HG03066 (cell line): ENCODE measurements around the gene COG4.
A peak's percentile ranks its signal among the peaks of the same experiment; 100 is the strongest.
"Not testable (repeated sequence)": the region's sequence is repeated elsewhere in the genome, so short reads cannot be mapped to it uniquely, and the experiment has no call there.

Experiments
- ATAC-seq: cut with Tn5 transposase; IDR thresholded peaks from one replicate; pipeline ENCODE4 v1.9.1; 2021; ENCODE audit warnings: low read depth; ENCODE audit not compliant: unreplicated experiment

COG4 gene

DNA sequence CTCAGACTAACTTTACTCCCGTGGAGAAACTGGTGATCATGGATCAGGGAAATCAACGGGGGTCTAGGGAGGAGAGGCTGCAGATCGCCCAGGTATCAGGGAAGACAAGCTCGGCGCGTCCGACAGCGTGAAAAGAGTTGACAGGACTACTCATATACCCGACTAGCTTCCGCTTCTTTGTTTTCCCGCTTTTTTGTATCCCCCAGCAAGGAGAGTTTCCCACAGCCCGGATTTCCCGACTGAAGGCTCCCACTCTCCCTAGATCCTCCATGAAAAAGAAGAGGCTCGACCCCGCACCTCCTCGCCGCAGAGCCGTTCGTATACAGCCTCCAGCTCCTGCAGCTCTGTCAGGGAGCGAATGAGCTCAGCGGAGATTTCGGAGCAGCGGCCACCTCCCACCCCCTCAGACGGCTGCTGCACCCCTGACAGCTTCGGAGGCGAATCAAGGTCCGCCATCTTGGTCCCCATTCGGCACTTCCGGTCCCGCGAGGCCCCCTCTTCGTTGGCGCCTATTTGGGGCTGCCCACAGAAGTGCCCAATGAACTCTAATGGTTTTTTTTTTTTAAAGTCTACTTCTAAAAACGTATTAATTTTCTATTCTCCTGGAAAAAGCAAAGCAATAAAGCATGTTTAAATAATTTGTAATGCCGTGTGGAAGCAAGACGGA, at the start of gene COG4:
Gene COG4, minus strand, starts transcription at position 479 of the 667 bp plus-strand sequence. Its CDS starts 11 bp downstream, at position 468.
- peak; percentile 58 for ATAC-seq

DNA sequence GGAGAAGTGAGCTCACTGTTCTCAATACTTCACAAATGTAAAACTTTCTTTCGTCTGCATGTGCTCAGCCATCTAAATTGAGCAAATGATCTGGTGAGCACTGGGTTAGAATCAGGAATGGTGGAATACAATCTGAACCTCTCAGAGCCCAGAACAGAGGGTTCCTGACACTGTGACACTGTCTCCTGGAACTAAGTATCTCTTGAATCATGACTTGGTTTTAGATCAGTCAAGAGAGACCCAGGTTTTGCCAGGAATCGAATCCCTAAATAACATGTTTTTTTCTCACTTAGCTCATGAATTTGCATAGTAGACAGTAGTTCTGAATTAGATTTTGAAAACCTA, 49.5 kb upstream of the COG4 start:
- no peak for ATAC-seq

DNA sequence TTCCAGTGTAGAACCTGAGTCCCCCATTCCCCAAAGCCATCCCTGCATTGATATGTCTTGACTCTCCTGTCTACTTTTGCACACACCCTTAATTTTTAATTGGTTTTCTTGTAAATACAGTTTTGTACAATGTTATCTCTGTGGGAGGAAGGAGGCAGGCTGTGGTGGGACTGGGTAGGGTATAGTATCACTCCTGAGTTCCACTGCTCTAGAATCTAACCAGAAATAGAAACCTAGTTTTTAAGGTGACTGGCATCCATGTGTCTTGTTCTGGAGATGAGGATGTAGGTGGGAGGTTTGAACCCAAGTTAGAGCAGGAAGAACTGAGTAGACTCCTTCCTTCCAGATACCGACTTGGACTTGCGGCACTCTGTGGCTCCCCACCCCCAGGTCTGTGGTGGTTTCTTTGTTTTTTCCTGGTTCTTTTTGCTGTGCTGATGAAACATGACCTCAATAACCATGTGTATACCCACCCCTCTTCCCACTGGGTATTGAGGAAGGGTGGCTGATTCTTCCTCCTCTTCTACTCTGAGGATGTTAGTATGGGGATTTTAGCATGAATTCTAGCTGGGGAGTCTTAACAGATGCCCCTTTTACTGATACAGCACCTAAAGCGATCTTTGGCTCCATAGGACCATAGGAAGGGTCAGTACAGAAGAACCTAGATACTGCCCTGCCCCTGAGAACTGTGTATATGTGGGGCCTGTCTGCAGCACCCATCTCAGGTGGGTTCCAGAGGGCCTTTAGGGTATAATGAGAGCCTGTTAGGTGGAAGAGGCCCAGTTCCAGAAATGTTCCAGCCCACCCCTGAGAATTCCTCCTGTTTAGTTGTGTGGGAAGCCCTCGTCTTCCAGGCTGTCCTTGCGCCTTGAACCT, 48.9 kb upstream of the COG4 start:
- no peak for ATAC-seq

DNA sequence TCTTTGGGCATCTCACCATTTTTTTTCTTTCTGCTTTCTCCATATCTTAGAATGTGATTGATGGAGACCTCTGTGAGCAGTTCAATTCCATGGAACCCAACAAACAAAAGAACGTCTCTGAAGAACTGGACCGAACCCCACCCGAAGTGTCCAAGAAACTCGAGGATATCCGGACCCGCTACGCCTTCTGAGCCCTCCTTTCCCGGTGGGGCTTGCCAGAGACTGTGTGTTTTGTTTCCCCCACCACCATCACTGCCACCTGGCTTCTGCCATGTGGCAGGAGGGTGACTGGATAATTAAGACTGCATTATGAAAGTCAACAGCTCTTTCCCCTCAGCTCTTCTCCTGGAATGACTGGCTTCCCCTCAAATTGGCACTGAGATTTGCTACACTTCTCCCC, 48.3 kb upstream of the COG4 start:
- ATAC-seq = no peak

DNA sequence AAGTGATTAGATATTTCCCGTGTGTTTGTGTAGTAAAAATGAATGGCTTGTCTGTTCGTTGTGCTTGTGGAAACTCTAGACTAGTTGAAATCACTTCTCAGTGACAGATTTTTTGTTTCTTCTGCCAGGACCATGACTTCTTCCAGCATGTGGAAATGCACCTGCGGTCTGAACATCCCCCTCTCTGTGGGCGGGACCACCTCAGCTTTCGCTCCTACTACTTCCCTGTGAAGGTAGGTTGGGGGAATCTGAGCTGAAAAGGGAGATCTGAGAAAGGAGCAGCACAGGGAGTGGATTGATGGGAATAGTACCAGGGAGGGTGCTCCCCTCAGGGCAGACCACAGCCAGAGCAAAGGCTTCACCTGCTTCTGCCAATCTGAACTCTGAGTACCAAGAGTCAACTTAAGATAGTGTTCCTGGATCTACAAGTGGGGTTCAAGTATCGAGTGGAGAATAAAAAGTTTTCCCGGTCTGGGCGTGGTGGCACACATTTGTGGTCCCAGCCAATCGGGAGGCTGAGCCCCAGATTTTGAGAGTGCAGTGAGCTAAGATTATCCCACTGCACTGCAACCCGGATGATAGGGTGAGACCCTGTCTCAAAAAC, 47.7 kb upstream of the COG4 start:
- ATAC-seq = no peak

DNA sequence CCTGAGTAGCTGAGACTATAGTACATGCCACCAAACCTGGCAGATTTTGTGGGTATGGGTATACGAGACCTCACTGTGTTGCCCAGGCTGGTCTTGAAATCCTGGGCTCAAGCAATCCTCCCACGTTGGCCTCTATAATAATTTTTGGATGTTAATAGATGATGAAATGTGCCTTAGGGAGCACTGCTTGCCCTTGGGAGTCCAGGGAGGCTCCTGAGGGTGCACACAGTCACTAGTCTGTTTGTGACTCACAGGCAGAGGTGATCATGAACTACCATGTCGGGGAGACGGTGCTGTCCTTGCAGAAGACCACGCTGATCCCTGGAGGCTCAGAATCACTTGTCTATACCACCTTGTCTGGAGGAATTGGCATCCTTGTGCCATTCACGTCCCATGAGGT, 46.4 kb upstream of the COG4 start:
- ATAC-seq = no peak

DNA sequence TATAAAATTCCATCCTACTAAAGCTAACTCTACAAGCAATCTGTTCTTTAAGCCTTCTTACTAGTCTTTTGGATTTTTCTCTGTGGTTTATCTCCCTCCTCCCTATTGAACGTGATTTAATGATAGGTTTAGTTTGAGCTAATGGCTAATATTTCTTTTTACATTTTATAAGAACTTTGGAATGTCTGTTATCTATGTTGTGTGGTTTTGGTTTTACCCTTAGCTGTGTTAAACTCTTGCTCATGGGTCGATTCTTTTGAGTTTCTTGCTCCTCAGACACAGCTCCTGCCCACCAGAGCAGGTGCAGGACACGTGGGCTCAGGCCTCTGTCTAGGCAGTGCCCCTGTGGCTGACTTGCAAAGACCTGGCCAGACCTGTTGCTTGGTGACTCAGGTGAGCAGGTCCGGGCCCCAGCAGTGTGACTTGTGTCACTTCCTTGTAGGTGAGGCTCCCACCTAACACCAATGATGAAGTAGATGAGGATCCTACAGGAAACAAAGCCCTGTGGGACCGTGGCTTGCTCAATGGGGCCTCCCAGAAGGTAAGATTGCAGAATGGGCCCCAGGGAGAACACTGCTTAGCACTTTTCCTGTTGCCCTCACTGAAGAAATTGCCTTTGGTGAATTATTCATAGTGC, 45.4 kb upstream of the COG4 start:
- ATAC-seq = no peak

DNA sequence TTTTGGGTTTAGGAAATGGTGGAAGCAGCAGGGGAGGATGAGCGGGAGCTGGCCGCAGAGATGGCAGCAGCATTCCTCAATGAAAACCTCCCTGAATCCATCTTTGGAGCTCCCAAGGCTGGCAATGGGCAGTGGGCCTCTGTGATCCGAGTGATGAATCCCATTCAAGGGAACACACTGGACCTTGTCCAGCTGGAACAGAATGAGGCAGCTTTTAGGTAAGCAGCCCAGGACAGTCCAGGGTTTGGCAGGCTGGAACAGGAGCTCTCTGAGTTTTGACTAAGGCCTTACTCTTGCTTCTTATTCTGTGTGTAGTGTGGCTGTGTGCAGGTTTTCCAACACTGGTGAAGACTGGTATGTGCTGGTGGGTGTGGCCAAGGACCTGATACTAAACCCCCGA, 41.7 kb upstream of the COG4 start:
- ATAC-seq = no peak

DNA sequence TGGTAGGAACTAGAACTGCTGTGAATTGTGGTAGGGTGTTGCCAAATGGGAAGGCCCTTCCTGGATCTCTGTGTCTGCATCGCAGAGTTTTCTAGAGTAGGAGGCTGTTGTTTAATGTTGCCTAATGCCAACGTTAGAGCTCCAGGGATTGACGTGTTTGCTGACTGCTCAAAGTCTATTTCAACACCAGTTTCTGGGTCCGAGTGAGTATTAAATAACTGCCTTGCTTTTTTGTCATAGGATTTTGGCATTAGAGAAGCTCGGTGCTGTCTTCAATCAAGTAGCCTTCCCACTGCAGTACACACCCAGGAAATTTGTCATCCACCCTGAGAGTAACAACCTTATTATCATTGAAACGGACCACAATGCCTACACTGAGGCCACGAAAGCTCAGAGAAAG, 40.3 kb upstream of the COG4 start:
- ATAC-seq = no peak

DNA sequence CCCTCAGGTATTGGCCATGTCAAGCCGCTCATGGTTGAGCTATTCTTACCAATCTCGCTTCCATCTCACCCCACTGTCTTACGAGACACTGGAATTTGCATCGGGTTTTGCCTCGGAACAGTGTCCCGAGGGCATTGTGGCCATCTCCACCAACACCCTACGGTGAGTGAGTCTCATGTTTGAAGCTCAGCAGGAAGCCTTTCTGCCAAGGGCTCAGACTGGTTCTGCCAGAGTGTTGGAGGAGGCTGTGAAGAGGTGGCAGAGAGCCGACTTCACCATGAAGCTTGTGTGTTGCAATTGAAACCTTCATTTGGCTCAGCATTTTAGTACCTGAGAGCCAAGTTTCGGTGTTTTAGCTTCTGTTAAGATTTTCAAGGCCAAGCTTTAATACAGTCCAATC, 38.3 kb upstream of the COG4 start:
- no peak for ATAC-seq

DNA sequence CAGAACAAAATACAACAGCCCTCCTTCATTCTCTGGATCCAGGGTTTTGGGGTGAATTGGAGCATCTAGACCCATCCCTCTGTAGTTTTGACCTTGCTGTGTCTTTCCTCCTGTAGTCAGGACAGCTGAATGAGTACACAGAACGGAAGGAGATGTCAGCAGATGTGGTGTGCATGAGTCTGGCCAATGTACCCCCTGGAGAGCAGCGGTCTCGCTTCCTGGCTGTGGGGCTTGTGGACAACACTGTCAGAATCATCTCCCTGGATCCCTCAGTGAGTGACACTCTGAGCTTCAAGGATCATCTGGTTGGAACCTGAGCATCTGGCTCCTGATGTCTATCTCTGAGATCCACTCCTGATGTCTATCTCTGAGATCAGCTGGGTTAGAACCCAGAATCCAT, 32.7 kb upstream of the COG4 start:
- ATAC-seq = no peak

DNA sequence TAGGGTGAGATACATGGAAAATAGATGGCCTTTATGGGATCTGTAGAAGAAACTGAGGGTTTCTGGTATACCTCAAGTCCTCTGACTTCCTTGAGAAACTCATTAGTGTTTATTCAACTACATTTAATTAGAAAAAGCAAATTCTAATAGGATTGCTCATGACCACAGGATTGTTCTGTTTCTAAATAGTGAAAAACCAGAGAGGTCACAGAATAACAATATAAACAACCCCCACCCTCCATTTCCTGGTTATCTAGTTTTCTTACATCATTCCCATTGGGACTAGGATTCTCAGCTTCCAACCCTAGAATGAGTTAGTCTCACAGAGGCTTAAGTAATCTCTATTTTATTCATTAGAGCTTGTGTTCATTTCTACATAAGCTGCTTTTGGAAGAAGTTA, 30.3 kb upstream of the COG4 start:
- ATAC-seq = no peak

DNA sequence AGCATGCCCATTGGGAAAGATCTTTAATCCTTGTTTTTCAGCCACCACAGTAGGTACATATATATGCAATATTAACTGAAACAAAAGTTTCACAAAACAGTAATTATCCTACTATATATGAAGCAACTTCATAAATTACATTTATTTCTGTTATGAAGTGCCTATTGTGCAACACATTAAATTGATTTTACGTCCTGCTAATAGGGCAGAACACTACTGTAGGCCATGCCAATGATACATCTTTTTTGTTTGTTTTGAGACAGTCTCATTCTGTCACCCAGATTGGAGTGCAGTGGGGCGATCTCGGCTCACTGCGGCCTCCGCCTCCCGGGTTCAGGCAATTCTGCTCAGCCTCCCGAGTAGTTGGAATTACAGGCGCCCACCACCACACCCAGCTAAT, 29.3 kb upstream of the COG4 start:
- ATAC-seq = no peak

DNA sequence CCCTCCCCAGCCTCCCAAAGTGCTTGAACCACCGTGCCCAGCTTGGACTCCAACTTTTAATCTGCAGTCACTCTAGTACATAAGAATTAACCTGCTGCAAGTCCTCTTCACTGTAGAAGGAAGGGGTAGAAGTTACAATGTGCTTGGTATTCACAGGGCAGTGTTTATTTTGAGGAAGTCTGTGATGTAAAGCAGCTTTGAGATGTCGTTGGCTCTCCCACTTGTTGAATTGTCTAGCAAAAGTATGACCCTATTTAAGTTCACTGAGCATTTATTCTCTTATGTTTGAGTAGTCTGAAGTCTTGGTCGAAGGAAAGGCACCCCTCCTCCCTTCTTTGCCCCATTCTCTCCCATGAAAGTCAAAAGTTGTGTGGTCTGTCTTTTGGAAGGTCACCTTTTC, 28.4 kb upstream of the COG4 start:
- no peak for ATAC-seq

DNA sequence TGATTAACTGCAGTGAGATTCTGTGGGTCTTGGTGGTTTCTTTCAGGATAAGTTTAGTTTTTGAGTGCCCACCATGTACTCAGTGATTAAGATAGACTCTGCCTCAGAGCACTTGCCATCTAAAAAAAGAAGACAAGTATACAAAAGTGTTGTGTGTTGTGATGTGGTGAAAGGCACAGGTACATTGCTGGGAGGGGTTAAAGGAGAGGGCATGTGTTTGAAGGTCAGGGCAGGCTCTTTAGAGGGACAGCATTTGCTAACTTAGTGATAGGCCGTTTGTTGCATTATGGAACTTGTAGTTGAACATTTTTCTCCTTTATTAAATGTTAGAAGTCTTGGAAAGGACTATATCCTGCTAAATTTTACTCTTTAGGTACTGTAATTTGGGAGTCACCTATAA, 26.7 kb upstream of the COG4 start:
- no peak for ATAC-seq

DNA sequence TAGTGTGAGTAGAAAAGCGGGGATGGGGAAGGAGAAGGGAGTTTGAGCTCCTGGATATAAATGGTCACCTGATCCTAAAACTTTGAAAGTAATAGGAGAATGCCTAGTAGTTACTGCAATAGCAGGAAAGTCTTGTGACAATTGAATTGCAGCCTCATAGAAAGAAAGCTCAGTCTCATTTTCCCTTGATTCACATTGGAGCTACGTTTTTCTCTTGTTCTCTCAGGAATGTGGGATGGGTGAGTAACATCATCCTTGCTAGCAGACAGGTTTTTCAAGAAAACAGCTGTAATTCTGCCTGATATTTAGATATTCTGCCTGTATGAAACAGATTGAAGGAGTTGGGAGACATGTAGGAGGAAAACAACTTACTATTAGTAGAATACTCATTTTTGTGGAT, 25.6 kb upstream of the COG4 start:
- no peak for ATAC-seq

DNA sequence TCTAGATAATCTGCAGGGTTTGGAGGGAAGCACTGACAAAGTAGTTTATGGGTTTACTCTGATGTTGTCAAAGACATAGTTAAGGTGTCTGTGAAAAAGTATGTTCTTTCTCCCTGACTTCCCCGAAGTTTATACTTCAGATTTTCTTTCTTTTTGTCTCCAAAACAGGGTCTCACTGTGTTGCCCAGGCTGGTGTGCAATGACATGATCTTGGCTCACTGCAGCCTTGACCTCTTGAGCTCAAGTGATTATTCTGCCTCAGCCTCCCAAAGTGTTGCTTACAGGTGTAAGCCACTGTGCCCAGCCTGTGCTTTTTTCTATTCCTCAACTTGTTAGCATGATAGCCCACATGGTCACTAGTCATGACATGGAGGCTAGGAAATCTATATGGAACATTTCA, 21.2 kb upstream of the COG4 start:
- no peak for ATAC-seq

DNA sequence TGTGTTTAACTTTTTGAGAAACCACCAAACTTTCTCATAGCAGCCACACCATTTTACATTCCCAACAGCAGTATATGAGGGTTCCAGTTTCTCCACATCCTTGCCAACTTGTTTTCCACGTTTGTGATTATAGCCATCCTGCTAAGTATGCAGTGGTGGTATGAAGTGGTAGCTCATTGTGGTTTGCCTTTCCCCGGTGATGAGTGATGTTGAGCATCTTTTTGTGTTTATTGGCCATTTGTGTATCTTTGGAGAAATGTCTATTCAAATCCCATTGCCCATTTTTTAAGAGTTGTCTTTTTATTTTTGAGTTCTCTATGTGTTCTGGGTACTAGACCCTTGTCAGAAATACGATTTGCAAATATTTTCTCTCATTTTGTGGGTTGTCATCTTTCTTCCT, 17.6 kb upstream of the COG4 start:
- ATAC-seq = no peak

DNA sequence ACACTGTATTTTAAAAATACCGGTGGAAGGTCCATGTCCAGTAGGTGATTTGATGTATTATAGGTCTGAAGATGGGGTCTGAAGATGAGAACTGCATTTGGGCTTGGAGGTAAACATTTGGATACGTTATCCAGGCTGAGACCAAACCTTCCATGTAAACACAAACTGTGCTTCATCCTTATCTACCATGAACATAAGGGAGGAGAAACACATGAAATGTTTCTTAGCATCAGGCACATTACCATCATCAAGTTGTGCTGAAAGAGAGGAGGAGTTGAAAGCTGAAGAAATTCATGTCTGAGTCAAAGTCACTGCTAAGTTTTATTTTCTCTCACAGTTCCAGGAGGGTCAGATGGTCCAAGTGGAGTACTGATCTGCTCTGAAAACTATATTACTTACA, 11.6 kb upstream of the COG4 start:
- no peak for ATAC-seq

DNA sequence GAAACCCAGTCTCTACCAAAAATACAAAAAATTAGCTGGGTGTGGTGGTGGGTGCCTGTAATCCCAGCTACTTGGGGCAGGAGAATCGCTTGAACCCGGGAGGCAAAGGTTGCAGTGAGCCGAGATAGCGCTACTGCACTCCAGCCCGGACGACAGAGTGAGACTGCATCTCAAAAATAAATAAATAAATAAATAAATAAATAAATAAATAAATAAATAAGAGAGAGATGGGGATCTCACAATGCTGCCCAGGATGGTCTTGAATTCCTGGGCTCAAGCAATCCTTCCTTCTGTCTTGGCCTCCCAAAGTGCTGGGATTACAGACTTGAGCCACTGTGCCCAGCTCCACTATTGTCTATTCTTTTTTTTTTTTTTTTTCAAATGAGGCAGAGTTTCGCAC, 6.6 kb upstream of the COG4 start:
- ATAC-seq = not testable (repeated sequence)

DNA sequence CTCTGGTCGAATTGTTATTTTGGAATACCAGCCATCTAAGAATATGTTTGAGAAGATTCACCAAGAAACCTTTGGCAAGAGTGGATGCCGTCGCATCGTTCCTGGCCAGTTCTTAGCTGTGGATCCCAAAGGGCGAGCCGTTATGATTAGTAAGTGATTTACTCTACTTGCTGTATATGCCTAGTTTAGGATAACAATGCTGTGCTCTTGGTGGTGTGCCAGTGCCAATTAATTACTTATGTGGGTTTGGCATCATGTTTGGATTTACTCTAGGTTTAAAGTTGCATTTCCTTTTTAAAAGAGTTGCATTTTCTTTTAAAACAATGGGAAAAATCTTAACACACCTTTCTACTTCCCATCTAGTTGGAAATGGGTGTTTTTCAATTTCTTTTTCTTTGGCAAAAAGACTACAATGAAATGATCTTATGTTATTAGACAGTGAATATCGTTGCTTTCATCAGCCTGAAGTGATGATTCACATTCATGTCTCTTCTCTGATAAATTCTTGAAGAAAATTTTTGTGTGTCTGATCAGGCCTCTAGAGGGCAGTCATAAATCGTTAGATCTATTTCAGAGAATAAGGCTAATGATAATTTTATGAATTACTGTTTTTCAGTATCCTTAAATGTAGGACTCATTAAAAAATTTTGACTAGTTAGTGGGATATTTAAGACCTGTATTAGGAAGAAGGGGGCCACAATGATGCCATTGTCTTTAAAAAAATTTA, 5.9 kb upstream of the COG4 start:
- no peak for ATAC-seq
